ENCODE results near the gene DHRSX. TPM values are rescaled to one million over a fixed set of nuclear protein-coding genes. Genes with fewer than 3 reads are reported as not detected.

DHRSX gene
- total and polyA plus RNA-seq, 10 of the 15 experiments (the other 5 are each of a cell fraction or from before 2014, with no cell fraction given): 1.7 to 39.5 (median 16.5) TPM

DNA sequence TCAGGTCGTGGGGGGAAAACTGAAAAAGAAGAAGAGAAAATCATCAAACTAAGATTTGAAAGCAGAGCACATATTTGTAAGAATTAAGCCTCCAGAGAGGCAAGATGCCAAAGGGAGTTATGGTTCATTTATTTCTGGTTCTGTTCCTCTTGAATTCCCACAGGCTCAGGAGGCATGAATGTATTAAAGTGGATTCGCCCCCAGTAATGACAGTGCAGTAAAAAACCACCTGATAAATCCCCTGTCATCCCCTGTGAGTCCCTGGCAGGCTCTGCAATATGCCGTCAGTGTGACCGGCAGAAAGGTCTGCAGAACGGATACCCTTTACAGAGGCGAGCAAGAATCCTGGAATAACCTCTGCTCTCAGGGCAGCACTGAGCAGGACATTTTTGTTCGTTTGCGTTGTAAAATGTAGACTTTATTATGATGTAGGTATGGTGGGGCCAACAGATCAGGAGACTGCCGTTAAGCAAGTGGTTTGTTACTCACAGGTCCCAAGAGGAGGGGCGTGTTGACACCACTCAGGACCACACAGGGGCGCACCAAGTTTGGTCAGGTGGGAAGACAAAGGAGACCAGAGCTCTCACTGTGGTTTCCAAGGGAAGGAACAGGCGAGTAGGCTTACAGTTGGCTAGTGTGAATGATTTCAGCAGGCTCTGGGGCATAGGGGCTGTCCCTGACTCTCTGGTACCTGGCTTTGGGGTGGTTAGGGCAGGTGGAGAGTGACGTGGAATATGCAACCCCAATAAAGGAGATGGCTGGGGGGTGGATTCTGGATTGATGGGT is 75.3 kb downstream of the DHRSX start:
- TF ChIP-seq MTA3 (IDR thresholded peaks at IDR 0.05; ENCODE audit: borderline replicate concordance, low read length): no peak
- TF ChIP-seq SMC3 (IDR thresholded peaks at IDR 0.05; ENCODE audit: borderline replicate concordance, low read length): no peak
- TF ChIP-seq RAD51 (IDR thresholded peaks at IDR 0.05): no peak
- TF ChIP-seq, protein P1, sequence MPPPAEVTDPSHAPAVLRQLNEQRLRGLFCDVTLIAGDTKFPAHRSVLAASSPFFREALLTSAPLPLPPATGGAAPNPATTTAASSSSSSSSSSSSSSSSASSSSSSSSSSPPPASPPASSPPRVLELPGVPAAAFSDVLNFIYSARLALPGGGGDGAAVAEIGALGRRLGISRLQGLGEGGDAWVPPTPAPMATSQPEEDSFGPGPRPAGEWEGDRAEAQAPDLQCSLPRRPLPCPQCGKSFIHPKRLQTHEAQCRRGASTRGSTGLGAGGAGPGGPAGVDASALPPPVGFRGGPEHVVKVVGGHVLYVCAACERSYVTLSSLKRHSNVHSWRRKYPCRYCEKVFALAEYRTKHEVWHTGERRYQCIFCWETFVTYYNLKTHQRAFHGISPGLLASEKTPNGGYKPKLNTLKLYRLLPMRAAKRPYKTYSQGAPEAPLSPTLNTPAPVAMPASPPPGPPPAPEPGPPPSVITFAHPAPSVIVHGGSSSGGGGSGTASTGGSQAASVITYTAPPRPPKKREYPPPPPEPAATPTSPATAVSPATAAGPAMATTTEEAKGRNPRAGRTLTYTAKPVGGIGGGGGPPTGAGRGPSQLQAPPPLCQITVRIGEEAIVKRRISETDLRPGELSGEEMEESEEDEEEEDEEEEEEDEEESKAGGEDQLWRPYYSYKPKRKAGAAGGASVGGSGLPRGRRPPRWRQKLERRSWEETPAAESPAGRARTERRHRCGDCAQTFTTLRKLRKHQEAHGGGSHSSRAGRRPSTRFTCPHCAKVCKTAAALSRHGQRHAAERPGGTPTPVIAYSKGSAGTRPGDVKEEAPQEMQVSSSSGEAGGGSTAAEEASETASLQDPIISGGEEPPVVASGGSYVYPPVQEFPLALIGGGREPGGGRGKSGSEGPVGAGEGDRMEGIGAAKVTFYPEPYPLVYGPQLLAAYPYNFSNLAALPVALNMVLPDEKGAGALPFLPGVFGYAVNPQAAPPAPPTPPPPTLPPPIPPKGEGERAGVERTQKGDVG (CRISPR knock-in tag; IDR thresholded peaks at IDR 0.05): no peak
- no peak for TF ChIP-seq CHD4 (IDR thresholded peaks at IDR 0.05)
- TF ChIP-seq RFX5 (IDR thresholded peaks at IDR 0.05; ENCODE audit: low read depth, low read length): no peak
- TF ChIP-seq LARP7 (IDR thresholded peaks at IDR 0.05): no peak
- TF ChIP-seq ZSCAN29 (IDR thresholded peaks at IDR 0.05): no peak
- no peak for TF ChIP-seq HDAC6 (IDR thresholded peaks at IDR 0.05; ENCODE audit: unreplicated experiment)
- TF ChIP-seq, protein P2, sequence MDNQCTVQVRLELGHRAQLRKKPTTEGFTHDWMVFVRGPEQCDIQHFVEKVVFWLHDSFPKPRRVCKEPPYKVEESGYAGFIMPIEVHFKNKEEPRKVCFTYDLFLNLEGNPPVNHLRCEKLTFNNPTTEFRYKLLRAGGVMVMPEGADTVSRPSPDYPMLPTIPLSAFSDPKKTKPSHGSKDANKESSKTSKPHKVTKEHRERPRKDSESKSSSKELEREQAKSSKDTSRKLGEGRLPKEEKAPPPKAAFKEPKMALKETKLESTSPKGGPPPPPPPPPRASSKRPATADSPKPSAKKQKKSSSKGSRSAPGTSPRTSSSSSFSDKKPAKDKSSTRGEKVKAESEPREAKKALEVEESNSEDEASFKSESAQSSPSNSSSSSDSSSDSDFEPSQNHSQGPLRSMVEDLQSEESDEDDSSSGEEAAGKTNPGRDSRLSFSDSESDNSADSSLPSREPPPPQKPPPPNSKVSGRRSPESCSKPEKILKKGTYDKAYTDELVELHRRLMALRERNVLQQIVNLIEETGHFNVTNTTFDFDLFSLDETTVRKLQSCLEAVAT (IDR thresholded peaks at IDR 0.05): no peak
- TF ChIP-seq, protein P3, sequence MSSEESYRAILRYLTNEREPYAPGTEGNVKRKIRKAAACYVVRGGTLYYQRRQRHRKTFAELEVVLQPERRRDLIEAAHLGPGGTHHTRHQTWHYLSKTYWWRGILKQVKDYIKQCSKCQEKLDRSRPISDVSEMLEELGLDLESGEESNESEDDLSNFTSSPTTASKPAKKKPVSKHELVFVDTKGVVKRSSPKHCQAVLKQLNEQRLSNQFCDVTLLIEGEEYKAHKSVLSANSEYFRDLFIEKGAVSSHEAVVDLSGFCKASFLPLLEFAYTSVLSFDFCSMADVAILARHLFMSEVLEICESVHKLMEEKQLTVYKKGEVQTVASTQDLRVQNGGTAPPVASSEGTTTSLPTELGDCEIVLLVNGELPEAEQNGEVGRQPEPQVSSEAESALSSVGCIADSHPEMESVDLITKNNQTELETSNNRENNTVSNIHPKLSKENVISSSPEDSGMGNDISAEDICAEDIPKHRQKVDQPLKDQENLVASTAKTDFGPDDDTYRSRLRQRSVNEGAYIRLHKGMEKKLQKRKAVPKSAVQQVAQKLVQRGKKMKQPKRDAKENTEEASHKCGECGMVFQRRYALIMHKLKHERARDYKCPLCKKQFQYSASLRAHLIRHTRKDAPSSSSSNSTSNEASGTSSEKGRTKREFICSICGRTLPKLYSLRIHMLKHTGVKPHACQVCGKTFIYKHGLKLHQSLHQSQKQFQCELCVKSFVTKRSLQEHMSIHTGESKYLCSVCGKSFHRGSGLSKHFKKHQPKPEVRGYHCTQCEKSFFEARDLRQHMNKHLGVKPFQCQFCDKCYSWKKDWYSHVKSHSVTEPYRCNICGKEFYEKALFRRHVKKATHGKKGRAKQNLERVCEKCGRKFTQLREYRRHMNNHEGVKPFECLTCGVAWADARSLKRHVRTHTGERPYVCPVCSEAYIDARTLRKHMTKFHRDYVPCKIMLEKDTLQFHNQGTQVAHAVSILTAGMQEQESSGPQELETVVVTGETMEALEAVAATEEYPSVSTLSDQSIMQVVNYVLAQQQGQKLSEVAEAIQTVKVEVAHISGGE (CRISPR knock-in tag; IDR thresholded peaks at IDR 0.05): no peak
- no peak for TF ChIP-seq NBN (IDR thresholded peaks at IDR 0.05)
- TF ChIP-seq BRCA1 (IDR thresholded peaks at IDR 0.05; ENCODE audit: low read depth, low read length): no peak
- TF ChIP-seq TARDBP (IDR thresholded peaks at IDR 0.05; ENCODE audit: borderline replicate concordance): no peak
- no peak for TF ChIP-seq ATF7 (IDR thresholded peaks at IDR 0.05; ENCODE audit: low read depth)
- no peak for TF ChIP-seq RCOR1 (conservative IDR thresholded peaks at IDR 0.05; ENCODE audit: low read depth, low read length)
- TF ChIP-seq SUPT20H (IDR thresholded peaks at IDR 0.05; ENCODE audit: borderline replicate concordance, control insufficient read depth, low read depth, low read length): no peak
- Histone ChIP-seq H3K4me1 (ENCODE audit: control insufficient read depth, insufficient read depth, low read length) (no peaks in the 10 kb centered on the region), H3K27me3 (replicated peaks in 1 of 2; ENCODE audit: control insufficient read depth in 2 of 2, insufficient read depth in 2 of 2, low read length in 1 of 2) (no peaks in the 10 kb centered on the region), H3K36me3 (ENCODE audit: control insufficient read depth in 2 of 2, insufficient read depth in 2 of 2, low read length in 1 of 2) (peaks cover 0 to 6% of the 10 kb centered on the region in 2 experiments; a peak in 2 of 4 replicates), H4K20me1 (ENCODE audit: control insufficient read depth, insufficient read depth) (no peaks in the 10 kb centered on the region), H3K4me3 (no peak overlapping the region), H3K9me3 (replicated peaks; ENCODE audit: control insufficient read depth, insufficient read depth, low read length) (peaks cover 2% of the 10 kb centered on the region; the same call in 2 of the 3 replicates), H3K79me2 (ENCODE audit: control insufficient read depth, insufficient read depth, low read length) (no peaks in the 10 kb centered on the region), H3K27ac (ENCODE audit: control insufficient read depth, insufficient read depth) (no peak overlapping the region), H3K9ac (ENCODE audit: control insufficient read depth, insufficient read depth, low read length) (no peak overlapping the region), H2AFZ (ENCODE audit: control insufficient read depth, low read depth, low read length) (no peak overlapping the region), H3K4me2 (ENCODE audit: control insufficient read depth, insufficient read depth) (no peak overlapping the region)
- no TSS peak for BruUV-seq (replicated peaks)
- FAIRE-seq: no peak
- ChIA-PET POLR2A (no interaction called here), SMC1A (ENCODE audit: uncharacterized antibody, unreplicated experiment) (no interaction called here), RAD21 (ENCODE audit: unreplicated experiment) (no interaction called here), CTCF (no interaction called here)
- DNase-seq (ENCODE audit: low read depth, low spot score): no peak
- 97% methylated on average over 13 of the region's 13 CpGs for WGBS (ENCODE audit: insufficient coverage, insufficient replicate concordance, low lambda C conversion rate, missing lambda C conversion rate)
- in situ Hi-C loops (cut with MboI) (no loop called here), intact Hi-C loops (cut with micrococcal nuclease; ENCODE audit: unreplicated experiment) (no loop called here)
- no peak for ATAC-seq
